NCI-H1417 treated with DMSO at 0.1 percent for 48 hours (cell line): ENCODE measurements around the gene HOXD10.

Experiments used
- DNase-seq: peaks from one replicate; lab custom pipeline; 2025; lab: John Stamatoyannopoulos, UW

Gene HOXD10

DNA sequence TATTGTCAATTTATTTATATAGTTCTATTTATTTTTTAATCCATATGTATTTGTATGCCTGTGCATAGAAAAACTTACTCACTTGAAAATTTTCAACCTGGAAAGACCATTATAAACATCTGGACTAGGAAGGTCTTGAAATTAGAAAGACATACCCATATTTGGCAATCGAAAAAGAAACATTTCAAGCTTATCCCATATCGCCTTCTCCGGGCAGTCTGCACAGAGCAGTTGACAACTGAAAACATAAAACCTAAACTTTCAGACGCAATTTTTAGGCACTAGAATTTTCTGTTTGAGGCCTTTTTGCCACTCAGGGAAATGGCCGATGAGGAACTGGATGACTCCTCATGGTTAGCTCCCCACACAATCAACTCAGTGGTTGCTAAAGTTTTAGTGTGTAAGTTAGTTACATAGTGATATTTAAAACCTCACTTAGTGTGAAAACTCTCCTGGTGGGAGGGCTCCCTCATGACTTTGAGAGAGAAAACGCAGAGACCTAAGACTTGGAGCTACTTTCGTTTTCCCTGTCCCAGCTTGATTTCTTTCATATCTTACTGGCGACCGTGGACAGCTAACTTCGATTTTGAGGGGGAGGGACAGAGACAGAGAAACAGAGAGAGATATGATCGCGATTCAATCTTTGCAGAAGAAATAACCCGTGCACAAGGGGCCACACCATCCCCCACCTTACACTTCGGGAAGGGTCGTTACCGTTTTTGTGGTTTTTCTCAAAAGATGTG, 20.2 kb upstream of the HOXD10 start:
- DNase-seq, result no peak

DNA sequence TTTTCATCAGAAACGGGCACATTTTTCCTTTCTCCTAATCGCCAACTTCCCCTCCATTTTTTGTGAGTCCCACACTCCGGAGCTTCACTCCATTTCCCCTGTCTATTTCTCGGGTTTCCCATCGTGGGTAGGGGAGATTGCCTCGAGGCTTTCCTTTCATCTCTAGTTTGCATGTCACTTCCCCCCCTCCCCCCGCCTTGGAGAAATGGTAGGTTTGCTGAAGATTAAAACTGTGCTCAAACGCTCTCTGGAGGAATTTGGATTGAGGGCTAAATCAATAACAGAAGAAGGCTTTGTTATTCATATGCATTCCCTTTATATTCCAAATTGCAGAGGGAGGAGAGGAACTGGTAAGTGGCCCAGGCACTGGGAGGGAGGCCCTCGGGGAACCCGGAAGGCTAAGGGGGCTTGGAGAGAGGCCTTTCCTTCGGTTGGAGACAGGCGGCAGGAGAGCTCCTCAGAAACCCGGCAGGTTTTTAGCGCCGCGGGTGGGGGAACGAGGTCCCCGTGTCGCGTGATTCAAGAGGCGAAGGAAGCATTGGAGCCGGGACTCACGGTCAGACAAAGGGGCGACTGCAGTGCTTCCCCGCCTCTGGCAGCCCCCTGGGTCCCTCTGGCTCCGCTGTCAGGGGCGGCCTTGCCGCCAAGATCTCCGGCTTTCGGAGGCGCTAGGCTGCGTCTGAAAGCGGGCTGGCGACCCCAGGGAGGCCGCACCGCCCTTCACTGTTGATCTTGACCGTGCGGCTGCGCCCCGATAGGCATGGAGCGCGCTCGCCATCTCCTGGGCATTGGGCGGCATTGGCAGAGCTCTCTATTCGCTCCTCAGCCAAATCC, 19.4 kb upstream of the HOXD10 start:
- peak; percentile 74 for DNase-seq

DNA sequence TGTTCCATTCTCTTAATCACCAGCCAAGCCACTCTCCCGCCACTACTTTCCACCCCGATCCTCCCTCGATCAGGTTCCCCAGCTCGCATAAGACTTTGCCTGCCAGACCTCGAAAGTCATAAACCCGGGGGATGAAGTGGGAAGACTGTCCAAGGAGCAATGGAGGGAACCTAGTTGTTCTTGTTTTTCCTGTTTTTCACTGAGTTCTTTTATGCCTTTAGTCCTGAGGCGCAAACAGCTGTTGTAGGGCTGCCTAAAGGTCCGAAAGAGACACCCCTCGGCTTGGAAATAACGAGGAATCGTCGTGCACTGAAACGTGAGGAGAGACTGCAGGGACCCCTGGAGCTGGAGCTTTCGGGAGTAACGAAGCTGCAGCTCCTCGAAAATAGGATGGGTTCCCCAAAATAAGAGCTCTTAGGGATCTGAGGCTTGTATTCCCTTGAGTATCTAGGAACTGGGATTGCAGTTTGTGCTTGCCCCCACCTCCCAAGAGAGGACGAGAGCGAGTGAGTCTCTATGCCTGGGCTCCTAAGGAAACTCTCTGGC, 18.7 kb upstream of the HOXD10 start:
- DNase-seq, result no peak

DNA sequence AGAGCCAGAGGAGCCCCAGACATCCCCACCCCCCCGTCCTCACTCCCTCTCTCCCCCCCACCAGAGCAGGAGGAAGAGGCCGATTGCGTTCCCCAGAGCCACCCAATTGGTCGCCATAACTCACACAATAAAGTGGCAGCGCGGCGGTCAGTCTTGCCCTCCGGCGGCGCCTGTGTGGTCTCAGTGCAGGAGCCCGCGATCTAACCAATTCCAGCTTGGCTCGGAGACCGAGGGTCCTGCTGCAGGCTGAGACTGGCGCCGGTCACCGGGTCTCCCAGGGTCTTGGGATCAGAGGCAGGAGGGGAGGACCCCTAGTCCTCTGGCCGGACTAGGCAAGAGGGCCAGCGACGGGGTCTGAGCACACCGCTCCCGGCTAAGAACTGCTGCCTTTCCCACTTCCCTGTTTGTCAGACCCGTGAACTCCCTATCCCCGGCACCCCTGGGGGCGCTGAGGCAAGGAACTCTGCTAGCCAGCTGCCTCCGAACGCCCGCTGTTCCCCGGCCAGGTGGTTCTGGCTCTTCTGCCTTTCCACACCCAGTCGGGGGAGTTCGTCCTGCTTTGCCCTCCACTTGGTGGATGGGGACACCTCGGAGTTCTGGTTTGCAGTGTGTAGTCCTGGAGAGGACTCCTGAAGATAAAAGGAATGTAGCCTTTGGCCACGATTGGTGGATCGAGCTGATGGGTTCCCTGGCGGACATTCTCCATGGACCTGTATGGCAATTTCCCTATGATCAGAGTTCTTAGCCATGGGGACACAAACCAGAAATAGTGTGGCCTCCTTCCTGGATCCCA, 18.0 kb upstream of the HOXD10 start:
- DNase-seq, result no peak

DNA sequence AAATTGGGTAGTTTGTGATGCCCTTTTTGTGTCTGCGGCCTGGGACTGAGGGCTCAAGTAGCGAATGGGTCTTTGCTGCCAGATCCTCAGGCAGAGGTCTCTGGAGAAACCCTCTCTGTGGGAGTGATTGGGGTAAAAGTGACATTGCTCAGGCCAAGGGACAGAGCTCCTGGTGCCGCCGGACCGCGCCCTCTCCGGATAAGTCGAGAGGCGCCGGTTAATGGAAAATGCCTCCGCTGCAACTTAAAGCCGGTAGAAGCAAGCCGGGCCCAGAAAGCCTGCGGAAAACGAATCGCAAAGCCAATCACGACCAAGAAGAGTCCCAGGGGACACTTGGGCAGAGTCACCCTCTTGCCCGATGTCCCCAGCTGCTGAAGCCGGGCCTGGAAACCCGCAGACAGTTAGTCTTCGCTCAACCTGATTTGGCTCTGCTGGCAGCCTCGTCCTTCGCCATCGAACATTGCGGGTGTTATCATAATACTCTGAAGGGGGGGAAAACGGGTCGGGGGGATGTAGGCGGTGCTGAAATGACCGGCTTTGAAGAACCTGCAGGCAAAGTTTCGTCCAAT, 17.3 kb upstream of the HOXD10 start:
- DNase-seq, result no peak

DNA sequence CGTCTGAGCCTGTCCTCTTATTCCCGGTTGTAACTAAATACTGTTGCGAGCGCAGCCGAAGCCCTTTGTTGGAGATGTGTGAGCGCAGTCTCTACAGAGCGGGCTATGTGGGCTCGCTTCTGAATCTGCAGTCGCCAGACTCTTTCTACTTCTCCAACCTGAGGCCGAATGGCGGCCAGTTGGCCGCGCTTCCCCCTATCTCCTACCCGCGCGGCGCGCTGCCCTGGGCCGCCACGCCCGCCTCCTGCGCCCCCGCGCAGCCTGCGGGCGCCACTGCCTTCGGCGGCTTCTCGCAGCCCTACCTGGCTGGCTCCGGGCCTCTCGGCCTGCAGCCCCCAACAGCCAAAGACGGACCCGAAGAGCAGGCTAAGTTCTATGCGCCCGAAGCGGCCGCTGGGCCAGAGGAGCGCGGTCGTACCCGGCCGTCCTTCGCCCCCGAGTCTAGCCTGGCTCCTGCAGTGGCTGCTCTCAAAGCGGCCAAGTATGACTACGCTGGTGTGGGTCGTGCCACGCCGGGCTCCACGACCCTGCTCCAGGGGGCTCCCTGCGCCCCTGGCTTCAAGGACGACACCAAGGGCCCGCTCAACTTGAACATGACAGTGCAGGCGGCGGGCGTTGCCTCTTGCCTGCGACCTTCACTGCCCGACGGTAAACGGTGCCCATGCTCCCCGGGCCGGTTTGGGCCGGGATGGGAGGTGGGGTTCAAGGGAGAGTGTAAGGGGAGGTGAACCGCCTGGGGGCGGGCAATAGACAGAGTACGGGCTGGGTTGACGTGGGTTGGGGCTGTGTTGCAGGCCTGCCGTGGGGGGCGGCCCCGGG, 16.6 kb upstream of the HOXD10 start, which contains the start of gene HOXD12:
HOXD12 (plus strand) TSS at position 68 of the 819 bp plus-strand sequence; CDS start at position 75, 7 bp downstream.
- DNase-seq, result no peak

DNA sequence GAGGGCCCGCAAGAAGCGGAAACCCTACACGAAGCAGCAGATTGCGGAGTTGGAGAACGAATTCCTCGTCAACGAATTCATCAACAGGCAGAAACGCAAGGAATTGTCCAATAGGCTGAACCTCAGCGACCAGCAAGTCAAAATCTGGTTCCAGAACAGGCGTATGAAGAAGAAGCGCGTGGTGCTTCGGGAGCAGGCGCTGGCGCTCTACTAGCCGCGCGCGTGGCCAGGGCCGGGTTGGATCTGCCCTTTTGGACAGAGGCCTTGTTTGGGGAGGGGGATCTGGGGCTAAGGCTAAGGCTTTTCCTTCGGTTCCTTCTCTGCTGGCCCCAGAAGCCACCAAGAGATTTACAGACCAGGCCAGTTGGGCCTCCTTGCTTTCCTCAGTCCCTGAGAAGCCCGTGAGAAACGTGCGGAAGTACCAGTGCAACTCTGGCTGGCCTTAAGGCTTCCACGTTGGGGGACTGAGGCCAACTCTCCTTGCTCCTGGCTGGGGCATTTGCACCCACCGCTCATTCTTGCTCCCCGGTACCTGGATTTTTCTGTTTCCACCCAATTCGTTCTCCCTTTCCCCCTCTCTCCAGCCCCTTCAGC, 15.9 kb upstream of the HOXD10 start:
- no peak for DNase-seq

DNA sequence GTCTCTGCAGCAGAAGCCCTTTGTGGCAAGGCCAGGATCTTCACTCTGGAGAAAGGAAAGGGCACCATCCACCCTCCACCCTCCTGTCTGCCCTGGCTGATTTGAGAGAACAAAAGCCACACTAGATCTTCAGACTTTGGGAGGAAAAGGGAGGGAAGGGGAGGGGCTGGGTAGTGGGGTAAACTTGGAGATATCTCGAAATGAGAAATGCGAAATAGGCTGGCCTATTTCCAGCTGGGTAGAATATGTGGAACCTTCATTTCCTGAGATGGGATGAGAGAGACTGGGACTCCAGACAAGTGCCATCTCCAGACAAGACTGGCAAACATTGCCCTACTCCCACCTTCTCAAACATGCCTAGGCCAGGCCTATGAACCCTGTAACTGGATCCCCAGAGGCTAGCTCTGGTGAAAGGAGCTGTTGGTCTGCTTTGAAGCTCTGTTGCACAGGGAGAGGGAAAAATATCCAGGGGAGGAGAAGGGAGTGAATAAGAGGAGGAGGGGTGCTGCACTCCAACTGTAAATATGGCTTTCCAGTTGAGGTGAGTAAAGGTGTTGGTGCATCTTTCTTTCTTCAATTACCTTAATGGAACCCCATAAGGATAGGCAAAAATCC, 15.3 kb upstream of the HOXD10 start:
- no peak for DNase-seq

DNA sequence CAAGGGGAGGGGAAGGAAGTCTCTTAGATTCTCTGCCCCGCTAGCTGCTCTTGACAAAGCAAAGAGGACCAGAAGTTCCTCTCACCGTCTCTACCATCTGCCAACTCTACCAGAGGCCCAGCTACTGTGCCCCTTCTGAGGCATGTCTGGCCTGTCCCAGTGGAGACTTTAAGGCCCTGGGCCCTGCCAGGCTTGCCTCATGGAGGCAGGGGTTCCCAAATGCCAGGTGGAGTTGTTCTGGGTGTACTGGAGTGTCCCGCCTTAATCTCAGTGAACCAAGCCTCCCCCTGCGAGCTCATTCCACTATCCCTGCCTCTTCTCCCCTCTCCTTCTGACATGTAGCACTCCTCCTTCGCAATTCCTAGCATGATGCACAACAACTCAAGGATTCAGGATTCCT, 14.7 kb upstream of the HOXD10 start:
- DNase-seq, result no peak

DNA sequence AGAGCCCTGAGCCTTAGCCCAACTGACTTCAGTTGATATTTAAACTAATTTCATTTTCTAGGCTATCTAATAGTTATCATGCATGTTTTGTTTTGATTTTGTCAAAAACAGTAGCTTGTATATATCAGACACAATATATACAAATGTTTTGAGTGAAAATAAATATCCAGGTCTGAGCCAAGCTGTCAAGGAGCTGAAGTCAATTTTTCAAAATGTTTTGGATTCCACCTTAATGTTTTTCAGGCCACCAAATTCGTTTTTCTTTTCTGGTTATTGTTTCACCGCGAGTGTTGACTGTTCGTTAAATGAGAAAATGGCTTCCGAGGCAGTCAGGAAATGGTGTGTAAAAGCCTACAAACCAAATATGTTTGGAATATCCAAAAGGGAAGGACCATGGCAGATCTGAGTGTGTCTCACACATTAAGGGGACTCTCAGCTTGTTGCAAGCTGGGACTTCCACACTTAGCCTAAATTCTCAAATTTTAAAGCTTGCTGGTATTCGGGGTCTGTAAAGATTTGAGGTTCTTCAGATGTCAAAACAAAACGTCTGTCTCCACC, 14.2 kb upstream of the HOXD10 start:
- DNase-seq, result no peak

DNA sequence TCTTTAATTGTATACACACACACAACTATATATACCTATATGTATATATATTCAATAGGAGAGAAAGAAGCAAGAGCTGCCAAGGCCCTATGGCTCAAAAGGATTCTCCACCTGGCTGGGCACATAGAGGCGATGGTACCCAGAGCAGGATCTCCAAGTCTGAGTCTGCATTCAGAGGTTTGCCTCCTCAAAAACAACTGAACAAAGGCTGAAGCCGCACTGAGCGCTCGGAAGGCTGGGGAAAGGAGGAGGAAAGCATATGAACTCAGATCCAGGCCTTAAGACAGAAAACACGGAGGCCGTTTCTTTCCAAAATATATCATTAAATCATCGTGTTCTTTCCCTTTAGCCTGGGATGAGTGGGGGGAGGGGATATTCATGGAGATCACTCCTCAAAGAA, 13.4 kb upstream of the HOXD10 start:
- DNase-seq, result no peak

DNA sequence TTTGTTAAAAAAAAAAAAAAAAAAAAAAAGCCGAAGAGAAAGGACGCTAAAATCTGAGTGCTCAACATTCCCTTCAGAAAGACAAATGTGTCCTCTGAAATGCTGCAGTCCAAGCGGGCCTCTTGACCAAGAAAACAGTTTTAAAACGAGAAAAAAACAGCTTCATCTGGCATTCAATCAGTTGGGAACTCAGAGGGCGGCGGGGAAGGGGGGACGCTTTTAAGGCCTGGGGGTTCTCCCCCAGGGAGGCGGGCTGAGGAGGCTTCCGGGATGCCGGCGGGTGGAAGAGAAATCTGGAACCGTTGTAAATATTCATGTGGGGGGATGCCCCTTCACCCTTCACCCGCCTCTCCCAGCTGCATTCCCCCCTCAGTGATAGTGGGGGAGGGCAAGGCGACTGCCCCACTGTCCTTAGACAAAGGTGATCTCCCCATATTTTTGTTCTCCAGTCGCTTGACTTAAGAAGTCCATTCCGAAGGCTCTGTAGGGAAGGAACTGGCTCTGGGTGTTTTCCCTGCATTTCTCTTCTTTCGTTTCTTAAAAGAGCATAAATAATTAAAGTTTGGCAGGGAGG, 12.7 kb upstream of the HOXD10 start:
- DNase-seq, result no peak

DNA sequence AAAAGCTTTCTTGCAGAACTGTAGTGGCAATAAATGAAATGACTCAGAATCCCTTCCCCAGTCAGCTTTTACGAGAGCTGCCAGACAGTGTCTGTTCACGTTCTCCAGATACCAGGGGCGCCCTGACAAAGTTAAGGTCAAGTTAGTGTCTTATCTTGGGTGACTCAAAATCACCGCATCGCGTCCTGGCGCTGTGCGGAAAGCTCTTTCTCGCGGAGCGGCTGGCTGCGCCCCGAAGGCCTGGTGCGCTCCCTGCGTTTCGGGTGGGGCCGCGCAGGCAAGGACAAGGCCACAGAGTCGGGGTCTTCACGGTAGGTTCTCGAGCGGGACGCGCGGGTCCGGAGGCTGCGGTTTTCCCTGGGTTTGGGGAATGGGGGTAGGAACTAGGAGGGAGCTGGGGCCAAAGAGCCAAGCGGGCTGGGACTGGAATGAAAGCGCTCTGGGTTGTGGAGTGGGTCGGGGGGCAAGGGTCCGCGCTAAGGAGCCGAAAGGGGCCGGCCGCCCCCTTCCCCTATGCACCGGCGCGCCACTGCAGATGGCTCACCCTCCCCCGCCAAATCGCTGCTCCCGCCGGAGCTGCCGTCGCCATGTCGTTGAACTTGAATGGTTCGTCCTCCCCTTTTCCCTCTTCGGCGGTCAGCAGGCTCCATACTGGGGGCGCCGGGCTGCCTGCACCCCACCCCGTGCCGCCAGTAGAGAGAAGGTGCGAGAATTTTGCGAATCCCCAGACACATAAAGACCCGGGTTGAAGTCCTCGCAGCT, 12.1 kb upstream of the HOXD10 start:
- DNase-seq, result no peak

DNA sequence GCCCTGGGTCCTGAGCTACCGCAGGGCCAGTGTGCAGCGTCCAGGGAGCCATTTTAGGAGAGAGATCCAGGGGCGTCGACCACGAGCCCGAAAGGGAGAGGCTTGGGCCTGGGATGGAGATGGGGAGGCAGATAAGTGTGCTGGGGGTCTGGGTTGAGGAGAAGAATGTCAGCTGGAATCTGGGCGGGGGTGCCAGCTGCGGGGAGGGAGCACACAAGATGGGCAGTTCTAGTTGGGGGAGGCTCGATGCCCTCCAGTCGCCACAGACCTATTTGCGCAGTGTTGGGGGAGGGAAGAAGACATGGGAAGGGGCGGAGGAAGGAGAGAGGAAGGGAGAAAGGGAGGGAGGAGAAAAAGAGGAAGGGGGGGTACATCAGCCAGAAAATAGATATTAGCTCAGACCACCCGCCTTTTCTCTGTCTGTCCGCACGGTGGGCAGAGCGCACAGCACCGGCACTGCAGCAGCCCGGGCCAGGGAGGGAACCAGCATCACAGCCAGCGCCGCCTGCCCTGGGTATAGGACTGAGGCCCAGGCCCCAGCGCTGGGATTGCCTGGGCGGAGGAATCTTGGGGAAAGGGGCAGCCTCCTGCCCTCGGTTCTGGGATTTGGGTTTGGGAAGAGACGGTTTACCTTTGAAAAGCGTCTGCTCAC, 11.4 kb upstream of the HOXD10 start:
- no peak for DNase-seq

DNA sequence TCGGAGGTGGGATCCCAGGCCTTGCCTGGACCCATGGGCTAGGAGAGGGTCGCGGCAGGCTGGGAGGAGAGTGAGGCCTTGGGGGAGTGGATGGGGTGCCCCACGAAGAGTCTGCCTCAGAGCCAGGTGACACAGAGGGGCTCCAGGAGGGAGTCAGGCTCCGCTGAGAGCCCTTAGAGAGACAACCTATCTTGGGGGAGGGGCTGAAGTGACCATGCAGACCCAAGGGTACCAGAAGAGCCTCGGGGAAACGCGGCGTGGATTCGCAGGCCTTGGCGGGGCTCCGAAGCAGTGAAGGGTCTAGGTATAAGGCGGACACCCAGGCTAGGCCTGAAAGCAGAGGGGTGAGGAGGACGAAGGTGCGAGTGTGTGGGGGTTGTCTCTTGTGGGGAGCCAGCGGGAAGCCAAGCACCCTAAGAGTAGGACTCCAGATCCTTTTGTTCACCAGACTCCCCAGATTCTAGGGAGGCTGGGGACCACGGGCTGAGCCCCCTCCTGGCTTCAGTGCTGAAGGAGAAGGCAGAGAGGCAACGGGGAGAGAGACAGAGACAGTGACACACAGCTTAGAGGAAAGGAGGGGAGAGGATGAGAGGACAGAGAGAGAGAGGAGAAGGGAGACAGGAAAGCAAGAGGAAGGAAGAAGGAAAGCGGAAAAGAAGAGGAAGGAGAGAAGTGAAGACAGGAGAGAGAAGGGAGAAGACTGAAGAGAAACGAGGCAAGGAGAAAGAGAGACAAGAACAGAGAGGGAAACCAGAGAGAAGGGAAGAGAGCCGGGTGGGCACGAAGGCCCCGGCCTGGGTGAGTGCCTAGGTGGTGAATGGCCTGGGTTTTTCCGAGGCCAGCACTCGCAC, 10.6 kb upstream of the HOXD10 start:
- no peak for DNase-seq

DNA sequence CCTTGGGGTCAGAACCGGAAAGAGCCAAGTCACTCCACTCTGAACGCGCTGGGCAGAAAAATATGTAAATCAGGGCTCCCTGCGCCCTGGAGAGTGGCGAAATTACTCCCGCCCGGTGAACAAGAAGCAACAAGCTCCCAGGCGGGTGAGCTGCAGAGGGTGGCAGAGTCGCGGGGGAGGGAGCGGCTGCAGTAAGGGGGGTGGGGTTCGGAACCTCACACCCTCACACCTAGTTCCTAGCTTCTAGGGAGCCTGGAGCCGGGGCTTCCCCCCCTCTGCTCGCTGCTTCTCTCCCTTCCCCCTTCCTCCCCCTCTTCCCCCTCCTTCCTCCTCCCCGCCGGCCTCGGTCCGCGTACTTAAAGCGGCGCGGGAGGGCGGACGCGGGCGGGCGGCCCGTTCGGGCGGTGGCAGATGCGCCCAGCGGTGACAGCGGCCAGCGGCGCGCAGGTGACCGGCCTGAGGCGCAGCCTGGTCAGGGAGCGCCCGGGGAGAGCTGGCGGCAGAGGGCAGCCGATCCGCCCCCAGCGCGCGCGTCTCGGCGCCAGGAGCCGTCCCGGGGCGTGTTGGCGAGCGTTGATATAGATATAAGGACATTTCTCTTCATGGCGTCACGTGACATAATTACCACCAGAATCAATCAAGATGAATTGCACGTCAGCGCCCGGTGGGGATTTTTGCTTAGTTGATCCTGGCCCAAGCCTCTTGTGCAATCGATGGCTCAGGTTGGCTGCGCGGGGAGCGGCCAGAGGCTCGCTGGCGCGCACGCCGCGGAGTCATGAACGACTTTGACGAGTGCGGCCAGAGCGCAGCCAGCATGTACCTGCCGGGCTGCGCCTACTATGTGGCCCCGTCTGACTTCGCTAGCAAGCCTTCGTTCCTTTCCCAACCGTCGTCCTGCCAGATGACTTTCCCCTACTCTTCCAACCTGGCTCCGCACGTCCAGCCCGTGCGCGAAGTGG, 9.7 kb upstream of the HOXD10 start, which contains the start of gene HOXD11:
HOXD11 (plus strand) TSS at position 700 of the 959 bp plus-strand sequence; CDS start at position 776, 76 bp downstream.
- DNase-seq, result peak; percentile 41
